GM21515 (cell line): ENCODE data around the gene PTPRM.
"Not testable (repeated sequence)": the region's sequence is repeated elsewhere in the genome, so short reads cannot be mapped to it uniquely, and the experiment has no call there.

Experiments
- ATAC-seq: cut with Tn5 transposase; IDR thresholded peaks from one replicate; pipeline ENCODE4 v1.9.1; 2021; ENCODE audit not compliant: unreplicated experiment

Gene PTPRM

GRCh38 chr18:8034674-8035073 is 467.6 kb downstream of the PTPRM start:
- ATAC-seq, result no peak

GRCh38 chr18:8036551-8036950 is 469.4 kb downstream of the PTPRM start:
- no peak for ATAC-seq

- no peak for ATAC-seq
Measured at GRCh38 chr18:8037296-8037695, 470.2 kb downstream of the PTPRM start.

- no peak for ATAC-seq
Measured at GRCh38 chr18:8040021-8040420, 472.9 kb downstream of the PTPRM start.

- no peak for ATAC-seq
Measured at GRCh38 chr18:8041526-8042111, 474.5 kb downstream of the PTPRM start.

- no peak for ATAC-seq
Measured at GRCh38 chr18:8044004-8044403, 476.9 kb downstream of the PTPRM start.

- ATAC-seq, result no peak
Measured at GRCh38 chr18:8045160-8045883, 478.2 kb downstream of the PTPRM start.

GRCh38 chr18:8045884-8046281 is 478.8 kb downstream of the PTPRM start:
- no peak for ATAC-seq

- no peak for ATAC-seq
Measured at GRCh38 chr18:8046441-8046840, 479.3 kb downstream of the PTPRM start.

- no peak for ATAC-seq
Measured at GRCh38 chr18:8049147-8049546, 482.0 kb downstream of the PTPRM start.

- no peak for ATAC-seq
Measured at GRCh38 chr18:8050616-8051329, 483.7 kb downstream of the PTPRM start.

- ATAC-seq, result no peak
Measured at GRCh38 chr18:8051453-8051852, 484.3 kb downstream of the PTPRM start.

- no peak for ATAC-seq
Measured at GRCh38 chr18:8052237-8052701, 485.2 kb downstream of the PTPRM start.

GRCh38 chr18:8056723-8057122 is 489.6 kb downstream of the PTPRM start:
- no peak for ATAC-seq

- ATAC-seq, result not testable (repeated sequence)
Measured at GRCh38 chr18:8063152-8063551, 496.0 kb downstream of the PTPRM start.

GRCh38 chr18:8063733-8064132 is 496.6 kb downstream of the PTPRM start:
- no peak for ATAC-seq

GRCh38 chr18:8065284-8065683 is 498.2 kb downstream of the PTPRM start:
- no peak for ATAC-seq

- no peak for ATAC-seq
Measured at GRCh38 chr18:8065773-8066172, 498.7 kb downstream of the PTPRM start.

GRCh38 chr18:8069708-8070107 is 502.6 kb downstream of the PTPRM start:
- ATAC-seq, result no peak

GRCh38 chr18:8073167-8073566 is 506.1 kb downstream of the PTPRM start:
- ATAC-seq, result no peak

- no peak for ATAC-seq
Measured at GRCh38 chr18:8080092-8080491, 513.0 kb downstream of the PTPRM start.

- no peak for ATAC-seq
Measured at GRCh38 chr18:8081267-8081666, 514.2 kb downstream of the PTPRM start.
